MM.1S (cell line): Measurements from ENCODE around the gene DHRS4.

ENCODE experiments used
- DNase-seq: peaks from one replicate; pipeline ENCODE4 v3.0.0-alpha.2; 2015
- H2AFZ ChIP-seq: fragments of 300-600 bp; sonication (generic); 2 replicates; pipeline ENCODE4 v1.6.0; 2016; ENCODE audit warnings: antibody characterized with exemption, low read length
- H3F3A ChIP-seq: fragments of 300-600 bp; sonication (generic); 2 replicates; pipeline ENCODE4 v1.6.1; 2016; ENCODE audit warnings: mild to moderate bottlenecking, antibody characterized with exemption, low read length, moderate library complexity, mixed read lengths; ENCODE audit not compliant: insufficient read depth
- H3K27ac ChIP-seq: fragments of 300-600 bp; sonication (generic); 2 replicates; pipeline ENCODE4 v1.5.1; 2016; ENCODE audit warnings: mild to moderate bottlenecking, low read length
- H3K27me3 ChIP-seq: fragments of 300-600 bp; sonication (generic); replicated peaks from 2 replicates; pipeline ENCODE4 v1.6.0; 2016; ENCODE audit warnings: low read length; ENCODE audit not compliant: insufficient read depth
- H3K36me3 ChIP-seq: fragments of 300-600 bp; sonication (generic); replicated peaks from 2 replicates; pipeline ENCODE4 v1.6.1; 2016; ENCODE audit warnings: mild to moderate bottlenecking, low read length, mixed read lengths; ENCODE audit not compliant: insufficient read depth
- H3K4me1 ChIP-seq: fragments of 300-600 bp; sonication (generic); 2 replicates; pipeline ENCODE4 v1.6.1; 2016; ENCODE audit warnings: low read length, mixed read lengths
- H3K4me2 ChIP-seq: fragments of 300-600 bp; sonication (generic); 2 replicates; pipeline ENCODE4 v1.6.0; 2016; ENCODE audit warnings: low read depth, low read length
- H3K4me3 ChIP-seq: fragments of 300-600 bp; sonication (generic); 2 replicates; pipeline ENCODE4 v1.5.1; 2016; ENCODE audit warnings: low read length, mixed read lengths
- H3K79me2 ChIP-seq: fragments of 300-600 bp; sonication (generic); 2 replicates; pipeline ENCODE4 v1.6.1; 2016; ENCODE audit warnings: mixed run types, low read length, mixed read lengths
- H3K9ac ChIP-seq: fragments of 300-600 bp; sonication (generic); 2 replicates; pipeline ENCODE4 v1.6.1; 2016; ENCODE audit warnings: low read length, mixed read lengths
- H3K9me2 ChIP-seq: fragments of 300-600 bp; sonication (generic); replicated peaks from 2 replicates; pipeline ENCODE4 v1.6.1; 2016; ENCODE audit warnings: mild to moderate bottlenecking, low read length, mixed read lengths; ENCODE audit not compliant: insufficient read depth
- H3K9me3 ChIP-seq: fragments of 300-600 bp; sonication (generic); replicated peaks from 2 replicates; pipeline ENCODE4 v1.6.1; 2016; ENCODE audit warnings: mild to moderate bottlenecking, low read length, mixed read lengths; ENCODE audit not compliant: insufficient read depth
- H4K20me1 ChIP-seq: fragments of 300-600 bp; sonication (generic); 2 replicates; pipeline ENCODE4 v1.6.1; 2016; ENCODE audit warnings: mild to moderate bottlenecking, low read length, moderate library complexity, mixed read lengths; ENCODE audit not compliant: insufficient read depth
- CTCF ChIP-seq: fragments of 300-600 bp; sonication (generic); IDR thresholded peaks from 2 replicates; pipeline ENCODE4 v1.5.1; 2016; ENCODE audit warnings: antibody characterized with exemption, low read length, mixed read lengths
- EZH2 ChIP-seq: fragments of 300-600 bp; sonication (generic); optimal IDR thresholded peaks from 2 replicates; pipeline ENCODE3; 2017; ENCODE audit warnings: low read depth, mild to moderate bottlenecking, antibody characterized with exemption, low read length, mixed read lengths
- EZH2phosphoT487 ChIP-seq: fragments of 300-600 bp; sonication (generic); IDR thresholded peaks from 2 replicates; pipeline ENCODE4 v1.6.1; 2018; ENCODE audit warnings: antibody characterized with exemption, low read length

DHRS4 gene

DNA sequence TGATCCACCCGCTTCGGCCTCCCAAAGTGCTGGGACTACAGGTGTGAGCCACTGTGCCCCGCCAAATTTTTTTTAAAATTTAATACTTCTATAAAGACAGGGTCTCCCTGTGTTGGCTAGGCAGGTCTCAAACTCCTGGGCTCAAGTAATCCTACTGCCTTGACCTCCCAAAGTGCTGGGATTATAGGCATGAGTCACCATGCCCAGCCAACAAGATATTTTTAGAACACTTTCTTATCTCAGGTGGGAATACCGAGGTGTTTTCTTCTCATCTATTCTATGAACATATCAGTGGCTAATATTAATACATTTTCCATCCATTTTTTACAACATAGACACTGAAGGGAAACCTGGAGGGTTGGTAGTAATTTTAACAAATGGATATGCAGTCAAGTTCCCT lies 38.0 kb upstream of the DHRS4 start:
- no peak overlapping the region for H3K4me3 ChIP-seq
- no peak overlapping the region for H3K9ac ChIP-seq
- no peak overlapping the region for H3K27ac ChIP-seq
- no peaks in the 10 kb centered on the region for H3K36me3 ChIP-seq
- H3K9me3 ChIP-seq, result no peaks in the 10 kb centered on the region
- H3K27me3 ChIP-seq, result no peaks in the 10 kb centered on the region
- H4K20me1 ChIP-seq, result no peaks in the 10 kb centered on the region
- no peaks in the 10 kb centered on the region for H3F3A ChIP-seq
- no peak for DNase-seq
- no peaks in the 10 kb centered on the region for H3K9me2 ChIP-seq
- H3K4me1 ChIP-seq, result no peaks in the 10 kb centered on the region
- H3K79me2 ChIP-seq, result no peaks in the 10 kb centered on the region
- no peak overlapping the region for H2AFZ ChIP-seq
- TF ChIP-seq EZH2, result no peak
- no peak for TF ChIP-seq CTCF
- no peak for TF ChIP-seq EZH2phosphoT487
- H3K4me2 ChIP-seq, result no peak overlapping the region

DNA sequence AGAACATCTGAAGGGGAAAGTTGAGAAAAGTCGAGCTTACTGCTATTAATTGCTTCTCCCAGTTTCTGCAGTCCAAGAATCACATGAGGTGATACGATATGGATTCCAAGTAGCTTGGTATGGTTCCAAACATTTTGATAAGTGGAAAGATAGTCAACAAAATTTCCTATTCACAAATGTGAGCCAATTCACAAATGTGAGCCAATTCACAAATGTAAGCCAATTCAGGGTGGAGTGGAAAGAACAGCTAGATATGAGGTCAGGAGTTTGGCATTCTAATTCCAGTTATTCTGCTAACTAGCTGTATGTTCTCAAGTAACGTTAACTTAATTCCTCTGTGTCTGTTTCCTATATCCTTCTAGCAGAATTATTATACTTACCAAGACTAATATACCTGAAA lies 37.6 kb upstream of the DHRS4 start:
- DNase-seq, result no peak
- no peaks in the 10 kb centered on the region for H4K20me1 ChIP-seq
- no peaks in the 10 kb centered on the region for H3K9me2 ChIP-seq
- H2AFZ ChIP-seq, result no peak overlapping the region
- no peak overlapping the region for H3K4me3 ChIP-seq
- H3K9me3 ChIP-seq, result no peaks in the 10 kb centered on the region
- no peaks in the 10 kb centered on the region for H3K36me3 ChIP-seq
- no peaks in the 10 kb centered on the region for H3K79me2 ChIP-seq
- no peak overlapping the region for H3K9ac ChIP-seq
- H3K27ac ChIP-seq, result no peak overlapping the region
- TF ChIP-seq EZH2phosphoT487 (no peak), EZH2 (no peak), CTCF (no peak)
- no peaks in the 10 kb centered on the region for H3K27me3 ChIP-seq
- H3F3A ChIP-seq, result no peaks in the 10 kb centered on the region
- H3K4me1 ChIP-seq, result no peaks in the 10 kb centered on the region
- no peak overlapping the region for H3K4me2 ChIP-seq

DNA sequence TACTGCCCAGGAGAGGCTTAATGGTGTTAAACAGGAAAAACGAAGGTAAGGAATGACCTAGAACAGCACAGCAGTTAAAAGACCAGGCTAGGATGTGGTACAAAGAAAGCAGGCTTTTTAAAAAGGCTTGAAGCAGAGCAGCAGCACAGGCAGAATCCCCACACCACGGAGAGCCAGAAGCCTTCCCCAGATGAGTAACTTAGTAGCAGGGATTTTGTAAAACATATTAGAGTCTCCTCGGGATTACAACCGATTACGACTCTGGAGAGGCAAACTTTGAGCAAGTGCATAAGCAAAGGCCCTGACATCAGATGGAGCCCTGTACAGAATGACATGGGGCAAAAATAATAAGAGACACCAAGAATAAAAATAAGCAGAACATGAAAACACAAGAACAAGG lies 37.1 kb upstream of the DHRS4 start:
- H3K9me3 ChIP-seq, result no peaks in the 10 kb centered on the region
- H3K27ac ChIP-seq, result no peak overlapping the region
- no peaks in the 10 kb centered on the region for H3K9me2 ChIP-seq
- TF ChIP-seq CTCF, result no peak
- no peak for TF ChIP-seq EZH2phosphoT487
- TF ChIP-seq EZH2, result no peak
- no peaks in the 10 kb centered on the region for H4K20me1 ChIP-seq
- H3K4me2 ChIP-seq, result no peak overlapping the region
- no peak overlapping the region for H2AFZ ChIP-seq
- H3K4me3 ChIP-seq, result no peak overlapping the region
- no peaks in the 10 kb centered on the region for H3F3A ChIP-seq
- H3K79me2 ChIP-seq, result no peaks in the 10 kb centered on the region
- H3K4me1 ChIP-seq, result no peaks in the 10 kb centered on the region
- H3K27me3 ChIP-seq, result no peaks in the 10 kb centered on the region
- no peaks in the 10 kb centered on the region for H3K36me3 ChIP-seq
- no peak overlapping the region for H3K9ac ChIP-seq
- DNase-seq, result no peak

DNA sequence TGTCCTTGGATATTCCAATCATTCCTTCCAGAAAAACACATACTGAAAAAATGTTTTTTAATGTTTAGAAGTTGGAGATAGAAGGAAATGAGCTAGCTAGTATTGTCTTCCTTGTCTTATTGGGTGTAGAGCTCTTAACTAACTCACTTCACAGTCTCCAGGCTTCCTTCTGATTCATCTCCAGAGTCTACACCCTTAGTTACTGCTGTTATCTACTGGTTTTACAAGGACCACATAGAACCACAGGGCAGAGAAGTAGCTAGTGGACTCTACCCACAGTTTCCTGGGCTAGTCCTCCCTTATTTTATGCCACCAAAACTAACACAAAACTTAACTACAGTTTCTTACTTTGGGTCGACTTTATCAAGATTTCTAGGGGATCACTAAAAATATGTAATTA lies 31.0 kb upstream of the DHRS4 start:
- H3K4me2 ChIP-seq, result no peak overlapping the region
- DNase-seq, result no peak
- H3K27me3 ChIP-seq, result no peaks in the 10 kb centered on the region
- no peak for TF ChIP-seq CTCF
- no peak for TF ChIP-seq EZH2
- TF ChIP-seq EZH2phosphoT487, result no peak
- H2AFZ ChIP-seq, result no peak overlapping the region
- no peaks in the 10 kb centered on the region for H3K36me3 ChIP-seq
- no peaks in the 10 kb centered on the region for H3F3A ChIP-seq
- no peaks in the 10 kb centered on the region for H3K79me2 ChIP-seq
- H3K9ac ChIP-seq, result no peak overlapping the region
- H4K20me1 ChIP-seq, result no peaks in the 10 kb centered on the region
- no peak overlapping the region for H3K27ac ChIP-seq
- H3K9me2 ChIP-seq, result no peaks in the 10 kb centered on the region
- no peaks in the 10 kb centered on the region for H3K9me3 ChIP-seq
- H3K4me3 ChIP-seq, result no peak overlapping the region
- H3K4me1 ChIP-seq, result no peaks in the 10 kb centered on the region
